Sigmoid colon (tissue), 7 donors: ENCODE data around the gene RNF167. TPM values are rescaled to one million over a fixed set of nuclear protein-coding genes. Genes with fewer than 3 reads are reported as not detected.

ENCODE experiments used
- DNase-seq: peaks from one replicate; pipeline ENCODE4 v3.0.0-alpha.2; 2019
- H3K27ac ChIP-seq, 4 donors: fragments of 200-600 bp; sonication (generic); one replicate each; pipeline ENCODE4 v1.5.1; 2016 to 2019; ENCODE audit warnings: mild to moderate bottlenecking in 1 of 4
- H3K27me3 ChIP-seq, 3 donors: fragments of 200-600 bp; sonication (generic); one replicate each; pipeline ENCODE4 v1.5.1; 2019; ENCODE audit warnings: mild to moderate bottlenecking in 1 of 3
- H3K36me3 ChIP-seq, 4 donors: fragments of 200-600 bp; sonication (generic); one replicate each; pipeline ENCODE4 v1.5.1; 2016 to 2019
- H3K4me1 ChIP-seq, 4 donors: fragments of 200-600 bp; sonication (generic); one replicate each; pipeline ENCODE4 v1.5.1; 2017 to 2019
- H3K4me3 ChIP-seq, 4 donors: fragments of 200-600 bp; sonication (generic); one replicate each; pipeline ENCODE4 v1.5.1; 2017 to 2019; ENCODE audit warnings: mild to moderate bottlenecking in 2 of 4, moderate library complexity in 1 of 4
- H3K9me3 ChIP-seq, 4 donors: fragments of 200-600 bp in 3 of 4; sonication (generic) in 3 of 4; one replicate each; pipeline versions ENCODE4 v1.5.1 to v1.6.1; 2013 to 2019
- CTCF ChIP-seq, 4 experiments: fragments of 450-650 bp in 3 of 4; fragments of 200-600 bp in 1 of 4; IDR thresholded peaks; one replicate each; pipeline ENCODE4 v1.5.1; 2016 to 2019; ENCODE audit warnings: antibody characterized with exemption in 4 of 4, mild to moderate bottlenecking in 3 of 4, moderate library complexity in 2 of 4
- EP300 ChIP-seq, 4 donors: sonication (generic); formaldehyde crosslinking; IDR thresholded peaks; one replicate each; pipeline ENCODE4 v1.6.1; 2017; ENCODE audit warnings: antibody characterized with exemption in 4 of 4
- POLR2A ChIP-seq, 2 donors: fragments of 450-650 bp; IDR thresholded peaks; one replicate each; pipeline ENCODE4 v1.6.1; 2016; ENCODE audit warnings: antibody characterized with exemption in 2 of 2, mild to moderate bottlenecking in 2 of 2, moderate library complexity in 2 of 2
- POLR2AphosphoS5 ChIP-seq, 4 donors: sonication (generic); formaldehyde crosslinking; IDR thresholded peaks; one replicate each; pipeline ENCODE4 v1.6.1; 2017; ENCODE audit warnings: antibody characterized with exemption in 4 of 4
- WGBS, 2 donors: extraction: QIAGEN DNeasy Blood & Tissue Kit; methylation state at CpG; one replicate each; pipeline ENCODE4 v1.1.7; 2013; 5-methylcytosine and 5-hydroxymethylcytosine counted together
- intact Hi-C: fragments of 100-400 bp; cut with DNase I; formaldehyde crosslinking; loops from one replicate; pipeline ENCODE4 v1.15.1; 2023
- polyA plus RNA-seq, 3 donors: library from polyadenylated mRNA; stranded (reverse); fragments of 200-250 nt; gene quantifications; one replicate each; pipeline ENCODE4 v1.2.3, GENCODE V29; 2013
- total RNA-seq, 4 donors: library from RNA; depleted of rRNA; stranded (reverse); fragments of >200 nt; gene quantifications; one replicate each; pipeline ENCODE4 v1.1.0, GENCODE V29; 2016
- donor health status: healthy with polysubstance abuse.
- donor health status: Bipolar disorder and iron deficiency.
- donor health status: healthy.

The RNF167 gene
- total and polyA plus RNA-seq, 7 donors = 45.0 to 120 (median 61.1) TPM

- Histone ChIP-seq H3K4me3 (peak within 1 kb of the TSS; percentile 21 to 50 (median 40)), H3K9me3 (no peaks in the 10 kb centered on the region), H3K27ac (peak within 1 kb of the TSS in 1 of 4 donors; percentile 23), H3K36me3 (peaks cover 21 to 28% (median 23%) of the 10 kb centered on the region in 4 donors), H3K4me1 (peaks cover 0 to 34% (median 19%) of the 10 kb centered on the region in 4 donors), H3K27me3 (peaks cover 28 to 68% (median 36%) of the 10 kb centered on the region in 3 donors)
- TF ChIP-seq EP300 (IDR thresholded peaks at IDR 0.05) = no peak
- TF ChIP-seq POLR2AphosphoS5 (IDR thresholded peaks at IDR 0.05) = peak in 3 of 4 donors; percentile 21 to 65 (median 44)
- intact Hi-C loops = no loop called here
- WGBS, 2 donors = 10 to 11% methylated on average over 60 of the region's 60 CpGs
- DNase-seq = peak; percentile 90
These were observed 40.5 kb upstream of the RNF167 start, which contains the start of gene C17orf107 for GRCh38 chr17:4899341-4900230. C17orf107 (plus strand) TSS chr17:4899536; CDS start chr17:4899763, 227 bp downstream.

- Histone ChIP-seq H3K27me3 (peaks cover 28 to 70% (median 36%) of the 10 kb centered on the region in 3 donors), H3K9me3 (no peaks in the 10 kb centered on the region), H3K36me3 (peaks cover 14 to 19% (median 15%) of the 10 kb centered on the region in 4 donors), H3K4me3 (peak overlapping the region in 3 of 4 donors; percentile 34 to 50 (median 47)), H3K27ac (peak overlapping the region in 1 of 4 donors; percentile 55), H3K4me1 (peaks cover 0 to 34% (median 19%) of the 10 kb centered on the region in 4 donors)
- DNase-seq = no peak
- TF ChIP-seq POLR2AphosphoS5 (IDR thresholded peaks at IDR 0.05) (no peak), POLR2A (IDR thresholded peaks at IDR 0.05) (no peak), EP300 (IDR thresholded peaks at IDR 0.05) (no peak), CTCF (IDR thresholded peaks at IDR 0.05) (no peak)
- intact Hi-C loops = no loop called here
- WGBS, 2 donors = 14 to 19% methylated on average over 65 of the region's 65 CpGs
These were observed 39.6 kb upstream of the RNF167 start for GRCh38 chr17:4900231-4901107.

GRCh38 chr17:4901108-4901647 is 38.9 kb upstream of the RNF167 start:
- WGBS, 2 donors = 39 to 41% methylated on average over 37 of the region's 37 CpGs
- intact Hi-C loops = no loop called here
- peaks cover 0 to 34% (median 19%) of the 10 kb centered on the region in 4 donors for H3K4me1 ChIP-seq

GRCh38 chr17:4901648-4902344 is 38.3 kb upstream of the RNF167 start:
- Histone ChIP-seq H3K27ac (peak overlapping the region in 2 of 4 donors; percentile 11 to 55), H3K36me3 (peaks cover under 1 to 6% (median 2%) of the 10 kb centered on the region in 4 donors), H3K4me3 (peak overlapping the region in 1 of 4 donors; percentile 47), H3K27me3 (peaks cover 28 to 70% (median 36%) of the 10 kb centered on the region in 3 donors), H3K9me3 (no peaks in the 10 kb centered on the region), H3K4me1 (peaks cover 0 to 34% (median 19%) of the 10 kb centered on the region in 4 donors)
- DNase-seq = no peak
- 39 to 53% methylated on average over 48 of the region's 48 CpGs for WGBS, 2 donors
- TF ChIP-seq POLR2A (IDR thresholded peaks at IDR 0.05) = no peak
- TF ChIP-seq EP300 (IDR thresholded peaks at IDR 0.05) = no peak
- peak in 2 of 4 donors; percentile 37 to 52 for TF ChIP-seq POLR2AphosphoS5 (IDR thresholded peaks at IDR 0.05)
- intact Hi-C loops = no loop called here

More at GRCh38 chr17:4901108-4901647, 38.9 kb upstream of the RNF167 start:
- peaks cover 7 to 12% (median 7%) of the 10 kb centered on the region in 4 donors for H3K36me3 ChIP-seq
- H3K27me3 ChIP-seq = peaks cover 28 to 70% (median 36%) of the 10 kb centered on the region in 3 donors
- no peaks in the 10 kb centered on the region for H3K9me3 ChIP-seq
- no peak for TF ChIP-seq POLR2A (IDR thresholded peaks at IDR 0.05)
- TF ChIP-seq POLR2AphosphoS5 (IDR thresholded peaks at IDR 0.05) = no peak
- no peak for TF ChIP-seq CTCF (IDR thresholded peaks at IDR 0.05)
- TF ChIP-seq EP300 (IDR thresholded peaks at IDR 0.05) = no peak
- no peak for DNase-seq
- peak overlapping the region in 2 of 4 donors; percentile 4 to 47 for H3K4me3 ChIP-seq
- peak overlapping the region in 1 of 4 donors; percentile 55 for H3K27ac ChIP-seq
